ENCODE measurements around the gene ARMH3. TPM values are rescaled to one million over a fixed set of nuclear protein-coding genes. Genes with fewer than 3 reads are reported as not detected.
A peak's percentile ranks its signal among the peaks of the same experiment; 100 is the strongest.

ARMH3 gene
- total RNA-seq, 4 donors from 2014 or later, result 11.5 to 29.7 (median 19.5) TPM

DNA sequence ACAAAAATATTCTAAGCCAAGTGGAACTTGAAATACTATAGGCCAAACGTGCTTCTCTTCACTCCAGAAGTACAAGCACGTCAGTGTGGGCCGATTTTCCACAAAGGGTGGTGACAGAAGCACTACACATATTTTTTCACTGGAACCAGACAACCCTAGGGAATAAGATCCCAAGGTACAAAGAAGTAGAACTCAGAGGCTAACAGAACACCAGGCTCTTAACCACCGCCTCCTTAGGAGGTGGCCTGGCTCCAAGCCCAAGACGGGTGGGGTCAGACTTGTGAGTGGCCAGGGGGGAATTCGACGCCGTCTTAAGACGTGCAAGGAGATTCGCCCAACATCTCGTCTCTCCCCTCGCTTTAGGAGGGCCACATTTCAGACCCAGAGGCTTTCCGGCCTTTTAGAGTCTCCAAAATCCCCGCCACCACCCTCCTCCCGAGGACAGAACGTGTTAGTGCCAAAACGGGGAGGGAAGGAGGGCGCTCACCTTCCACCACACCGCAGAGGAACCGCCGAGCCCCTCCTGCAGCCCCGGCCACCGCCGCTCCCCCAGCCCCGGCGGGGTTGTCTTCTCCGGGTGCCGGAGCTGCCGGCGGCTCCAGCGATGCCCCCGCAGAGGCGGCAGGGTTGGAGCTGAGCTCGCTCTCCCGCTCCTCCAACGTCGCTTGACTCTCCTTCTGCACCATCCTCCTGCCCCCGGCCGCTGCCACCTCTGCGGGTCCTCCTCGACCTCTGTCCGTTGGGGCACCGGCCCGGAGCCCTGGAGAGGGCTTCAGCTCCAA lies 238.4 kb downstream of the ARMH3 start:
- H3K4me1 ChIP-seq, result peaks cover 2 to 49% (median 42%) of the 10 kb centered on the region in 4 donors
- in situ Hi-C loops (cut with MboI; ENCODE audit: low pct_ligation_motif_present in 1 of 4, low pct_unique_long_range_greater_than_20kb in 1 of 4, low sequenced_read_pairs in 3 of 4), result no loop called here
- 0% methylated on average over 10 to 38 of the region's 44 CpGs for WGBS, 2 donors (ENCODE audit: low coverage in 1 of 2)

DNA sequence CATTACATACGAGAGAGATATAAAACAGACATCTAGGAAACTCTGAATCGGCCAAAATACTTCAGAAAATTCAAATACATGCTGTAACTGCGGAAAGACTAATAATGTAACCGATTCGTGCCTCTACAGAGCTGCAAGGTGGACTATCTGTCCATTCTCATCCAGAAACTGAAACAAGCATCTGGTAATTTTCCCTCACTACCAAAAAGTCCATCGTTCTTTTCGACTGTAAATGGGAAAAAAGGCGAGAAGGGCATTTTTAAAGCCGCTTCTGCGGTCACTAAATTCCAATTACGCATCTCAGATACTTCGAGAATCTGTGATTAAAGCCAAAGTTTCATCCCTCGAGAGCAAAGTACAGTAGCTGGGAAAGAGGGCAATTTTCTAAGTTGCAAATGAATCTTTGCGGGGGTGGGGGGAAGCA lies 239.0 kb downstream of the ARMH3 start:
- intact Hi-C loops (cut with DNase I; ENCODE audit: low total_unique reads), result no loop called here
- Histone ChIP-seq H3K4me1 (peaks cover 2 to 50% (median 45%) of the 10 kb centered on the region in 4 donors), H3K9me3 (no peaks in the 10 kb centered on the region), H3K27me3 (no peaks in the 10 kb centered on the region), H3K36me3 (peaks cover 0 to 14% (median 2%) of the 10 kb centered on the region in 4 donors), H3K27ac (peak overlapping the region; percentile 96 to 99 (median 98)), H3K4me3 (peak overlapping the region; percentile 86 to 98 (median 91))
- DNase-seq, result no peak
- 0 to 1% methylated on average over 6 to 14 of the region's 14 CpGs for WGBS, 2 donors (ENCODE audit: low coverage in 1 of 2)
- in situ Hi-C loops (cut with MboI; ENCODE audit: low pct_ligation_motif_present in 1 of 4, low pct_unique_long_range_greater_than_20kb in 1 of 4, low sequenced_read_pairs in 3 of 4), result no loop called here
- TF ChIP-seq POLR2AphosphoS5 (IDR thresholded peaks at IDR 0.05), result no peak
- no peak for TF ChIP-seq POLR2A (IDR thresholded peaks at IDR 0.05)
- TF ChIP-seq, protein P1, sequence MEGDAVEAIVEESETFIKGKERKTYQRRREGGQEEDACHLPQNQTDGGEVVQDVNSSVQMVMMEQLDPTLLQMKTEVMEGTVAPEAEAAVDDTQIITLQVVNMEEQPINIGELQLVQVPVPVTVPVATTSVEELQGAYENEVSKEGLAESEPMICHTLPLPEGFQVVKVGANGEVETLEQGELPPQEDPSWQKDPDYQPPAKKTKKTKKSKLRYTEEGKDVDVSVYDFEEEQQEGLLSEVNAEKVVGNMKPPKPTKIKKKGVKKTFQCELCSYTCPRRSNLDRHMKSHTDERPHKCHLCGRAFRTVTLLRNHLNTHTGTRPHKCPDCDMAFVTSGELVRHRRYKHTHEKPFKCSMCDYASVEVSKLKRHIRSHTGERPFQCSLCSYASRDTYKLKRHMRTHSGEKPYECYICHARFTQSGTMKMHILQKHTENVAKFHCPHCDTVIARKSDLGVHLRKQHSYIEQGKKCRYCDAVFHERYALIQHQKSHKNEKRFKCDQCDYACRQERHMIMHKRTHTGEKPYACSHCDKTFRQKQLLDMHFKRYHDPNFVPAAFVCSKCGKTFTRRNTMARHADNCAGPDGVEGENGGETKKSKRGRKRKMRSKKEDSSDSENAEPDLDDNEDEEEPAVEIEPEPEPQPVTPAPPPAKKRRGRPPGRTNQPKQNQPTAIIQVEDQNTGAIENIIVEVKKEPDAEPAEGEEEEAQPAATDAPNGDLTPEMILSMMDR (IDR thresholded peaks at IDR 0.05), result no peak
- TF ChIP-seq EP300 (IDR thresholded peaks at IDR 0.05; ENCODE audit: low read depth), result no peak

More for the DNA sequence above, 238.4 kb downstream of the ARMH3 start:
- DNase-seq, result peak; percentile 91
- peak overlapping the region; percentile 86 to 98 (median 91) for H3K4me3 ChIP-seq
- peak overlapping the region; percentile 96 to 99 (median 98) for H3K27ac ChIP-seq
- peaks cover 0 to 9% (median 0%) of the 10 kb centered on the region in 4 donors for H3K36me3 ChIP-seq
- intact Hi-C loops (cut with DNase I; ENCODE audit: low total_unique reads), result no loop called here
- TF ChIP-seq EP300 (IDR thresholded peaks at IDR 0.05; ENCODE audit: low read depth), result no peak
- TF ChIP-seq POLR2AphosphoS5 (IDR thresholded peaks at IDR 0.05), result peak; percentile 69 to 85 (median 76)
- peak; percentile 59 for TF ChIP-seq POLR2A (IDR thresholded peaks at IDR 0.05)
- TF ChIP-seq, protein P1 (IDR thresholded peaks at IDR 0.05), result no peak
- H3K9me3 ChIP-seq, result no peaks in the 10 kb centered on the region
- H3K27me3 ChIP-seq, result no peaks in the 10 kb centered on the region

DNA sequence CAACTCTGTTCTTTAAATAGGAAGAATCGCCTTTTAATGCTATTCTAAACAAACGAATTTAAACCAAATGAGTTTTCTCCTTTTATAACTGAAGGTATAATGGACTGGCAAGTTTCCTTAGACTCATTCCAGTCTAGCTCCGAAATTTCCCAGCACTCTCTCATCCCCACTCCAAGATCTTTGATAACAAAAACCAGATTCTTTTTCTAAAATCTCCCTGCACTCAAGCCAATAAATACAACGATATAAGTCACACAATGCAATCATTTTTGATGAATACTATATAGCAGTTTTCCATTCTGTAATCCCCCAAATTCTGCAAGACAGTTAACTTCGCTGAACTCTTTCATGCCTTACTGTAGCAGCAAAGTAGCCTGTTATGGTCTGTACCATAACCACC lies 239.6 kb downstream of the ARMH3 start:
- in situ Hi-C loops (cut with MboI; ENCODE audit: low pct_ligation_motif_present in 1 of 4, low pct_unique_long_range_greater_than_20kb in 1 of 4, low sequenced_read_pairs in 3 of 4), result no loop called here
- no peaks in the 10 kb centered on the region for H3K9me3 ChIP-seq
- H3K36me3 ChIP-seq, result peaks cover 0 to 20% (median 3%) of the 10 kb centered on the region in 4 donors
- H3K4me3 ChIP-seq, result peak overlapping the region; percentile 86 to 98 (median 91)
- TF ChIP-seq POLR2A (IDR thresholded peaks at IDR 0.05), result no peak
- TF ChIP-seq POLR2AphosphoS5 (IDR thresholded peaks at IDR 0.05), result no peak
- intact Hi-C loops (cut with DNase I; ENCODE audit: low total_unique reads), result no loop called here
- peaks cover 2 to 52% (median 45%) of the 10 kb centered on the region in 4 donors for H3K4me1 ChIP-seq
- 0 to 1% methylated on average over 5 of the region's 5 CpGs for WGBS, 2 donors (ENCODE audit: low coverage in 1 of 2)
- H3K27me3 ChIP-seq, result no peaks in the 10 kb centered on the region
- DNase-seq, result no peak
- peak overlapping the region; percentile 96 to 99 (median 98) for H3K27ac ChIP-seq

DNA sequence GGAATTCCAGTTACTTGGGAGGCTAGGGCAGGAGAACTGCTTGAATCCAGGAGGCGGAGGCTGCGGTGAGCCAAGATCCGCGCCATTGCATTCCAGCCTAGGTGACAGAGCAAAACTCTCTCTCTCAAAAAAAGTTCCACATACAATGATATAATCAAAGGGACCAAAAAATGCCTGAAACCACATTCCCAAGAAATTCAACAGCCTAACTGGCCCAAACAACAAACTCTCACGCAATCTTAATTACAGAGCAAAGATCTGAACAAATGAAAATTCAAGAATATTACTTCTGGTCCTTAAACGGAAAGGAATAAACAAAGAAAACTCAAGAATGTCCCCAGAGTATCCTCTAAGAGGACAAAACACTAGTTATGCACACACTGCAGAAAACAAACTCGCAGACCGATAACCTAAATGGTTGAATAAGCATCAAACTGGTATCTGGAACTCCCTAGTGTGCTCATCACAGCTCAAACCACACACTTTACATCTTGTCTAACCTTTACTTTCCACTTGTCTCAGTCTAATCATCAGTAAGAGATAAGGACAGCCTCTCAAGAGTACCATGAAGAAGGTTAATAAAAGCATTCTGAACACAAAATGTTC lies 241.4 kb downstream of the ARMH3 start:
- H3K27me3 ChIP-seq, result no peaks in the 10 kb centered on the region
- intact Hi-C loops (cut with DNase I; ENCODE audit: low total_unique reads) (no loop called here), in situ Hi-C loops (cut with MboI; ENCODE audit: low pct_ligation_motif_present in 1 of 4, low pct_unique_long_range_greater_than_20kb in 1 of 4, low sequenced_read_pairs in 3 of 4) (no loop called here)
- peaks cover 2 to 49% (median 42%) of the 10 kb centered on the region in 4 donors for H3K4me1 ChIP-seq
- 70% methylated on average over 8 of the region's 8 CpGs for WGBS, 2 donors (ENCODE audit: low coverage in 1 of 2)
- H3K9me3 ChIP-seq, result no peaks in the 10 kb centered on the region
- TF ChIP-seq EP300 (IDR thresholded peaks at IDR 0.05; ENCODE audit: low read depth) (no peak), POLR2A (IDR thresholded peaks at IDR 0.05) (no peak), POLR2AphosphoS5 (IDR thresholded peaks at IDR 0.05) (no peak)
- TF ChIP-seq, protein P1 (IDR thresholded peaks at IDR 0.05), result no peak
- peak overlapping the region in 2 of 4 donors; percentile 89 to 93 for H3K4me3 ChIP-seq
- peak overlapping the region in 2 of 4 donors; percentile 13 to 35 for H3K27ac ChIP-seq
- H3K36me3 ChIP-seq, result peaks cover 0 to 36% (median 10%) of the 10 kb centered on the region in 4 donors
- DNase-seq, result no peak
